ENCODE measurements around the gene CPLANE1. TPM values are rescaled to one million over a fixed set of nuclear protein-coding genes. Genes with fewer than 3 reads are reported as not detected.

The CPLANE1 gene
- total and polyA plus RNA-seq, 2 of the 4 experiments (the other 2 are of a cell fraction): 4.4 to 17.9 TPM

DNA sequence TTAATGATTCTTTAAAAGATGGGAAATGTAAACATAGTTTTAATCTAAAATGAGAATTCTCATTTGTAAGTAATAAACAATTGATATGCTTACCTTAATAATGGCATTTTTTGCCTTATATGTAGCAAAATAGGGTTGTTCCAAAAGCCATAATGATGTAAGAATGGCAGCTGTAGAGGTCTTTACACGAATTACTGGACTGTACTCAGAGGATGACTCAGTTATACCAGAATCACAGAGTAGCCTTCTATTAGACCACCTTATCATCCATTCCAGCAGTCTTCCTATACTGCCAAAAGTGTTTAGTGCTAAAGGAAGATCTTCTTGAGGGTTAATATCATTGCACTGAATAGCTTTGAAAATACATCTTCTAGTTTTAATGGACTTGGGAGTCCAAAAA is 66.5 kb downstream of the CPLANE1 start:
- BruUV-seq (replicated peaks): no TSS peak
- H2BK5ac ChIP-seq (ENCODE audit: low read depth, low read length, poor library complexity, severe bottlenecking): no peak overlapping the region
- no peak overlapping the region for H3K4me3 ChIP-seq (ENCODE audit: insufficient read depth, low read depth, low read length)
- WGBS, 2 experiments (ENCODE audit: extremely low coverage in 2 of 2, insufficient read length in 1 of 2): no CpG with 5 or more reads among the region's 1 CpG
- H3K56ac ChIP-seq (ENCODE audit: extremely low read depth, insufficient read depth, low read length): no peak overlapping the region
- H3K9me3 ChIP-seq (ENCODE audit: control insufficient read depth, insufficient read depth, low read length): no peaks in the 10 kb centered on the region
- no peak overlapping the region for H3K18ac ChIP-seq (ENCODE audit: low read depth, low read length)
- dilution Hi-C loops (cut with HindIII; ENCODE audit: low sequenced_read_pairs, unreplicated experiment) (no loop called here), intact Hi-C loops (cut with micrococcal nuclease) (no loop called here), in situ Hi-C loops (cut with MboI; ENCODE audit: low sequenced_read_pairs) (no loop called here)
- ATAC-seq (ENCODE audit: low read depth): no peak
- TF ChIP-seq BHLHE40 (IDR thresholded peaks at IDR 0.05; ENCODE audit: low read depth, low read length) (no peak), RCOR1 (IDR thresholded peaks at IDR 0.05; ENCODE audit: insufficient replicate concordance, low read length) (no peak), CEBPB (IDR thresholded peaks at IDR 0.05; ENCODE audit: low read depth, low read length) (no peak), MAFK (IDR thresholded peaks at IDR 0.05; ENCODE audit: low read depth, low read length) (no peak), FOS (IDR thresholded peaks at IDR 0.05; ENCODE audit: low read depth, low read length) (no peak), CHD1 (IDR thresholded peaks at IDR 0.05; ENCODE audit: low read depth, low read length) (no peak), MXI1 (IDR thresholded peaks at IDR 0.05; ENCODE audit: borderline replicate concordance, low read depth, low read length) (no peak), SMC3 (IDR thresholded peaks at IDR 0.05; ENCODE audit: low read depth, low read length) (no peak), NFE2L2 (IDR thresholded peaks at IDR 0.05; ENCODE audit: low read depth, low read length) (no peak), MAZ (IDR thresholded peaks at IDR 0.05; ENCODE audit: borderline replicate concordance, low read depth, low read length) (no peak)
- TF ChIP-seq, protein P1, sequence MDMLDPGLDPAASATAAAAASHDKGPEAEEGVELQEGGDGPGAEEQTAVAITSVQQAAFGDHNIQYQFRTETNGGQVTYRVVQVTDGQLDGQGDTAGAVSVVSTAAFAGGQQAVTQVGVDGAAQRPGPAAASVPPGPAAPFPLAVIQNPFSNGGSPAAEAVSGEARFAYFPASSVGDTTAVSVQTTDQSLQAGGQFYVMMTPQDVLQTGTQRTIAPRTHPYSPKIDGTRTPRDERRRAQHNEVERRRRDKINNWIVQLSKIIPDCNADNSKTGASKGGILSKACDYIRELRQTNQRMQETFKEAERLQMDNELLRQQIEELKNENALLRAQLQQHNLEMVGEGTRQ (IDR thresholded peaks at IDR 0.05; ENCODE audit: low read depth, low read length): no peak
- TF ChIP-seq, protein P2, sequence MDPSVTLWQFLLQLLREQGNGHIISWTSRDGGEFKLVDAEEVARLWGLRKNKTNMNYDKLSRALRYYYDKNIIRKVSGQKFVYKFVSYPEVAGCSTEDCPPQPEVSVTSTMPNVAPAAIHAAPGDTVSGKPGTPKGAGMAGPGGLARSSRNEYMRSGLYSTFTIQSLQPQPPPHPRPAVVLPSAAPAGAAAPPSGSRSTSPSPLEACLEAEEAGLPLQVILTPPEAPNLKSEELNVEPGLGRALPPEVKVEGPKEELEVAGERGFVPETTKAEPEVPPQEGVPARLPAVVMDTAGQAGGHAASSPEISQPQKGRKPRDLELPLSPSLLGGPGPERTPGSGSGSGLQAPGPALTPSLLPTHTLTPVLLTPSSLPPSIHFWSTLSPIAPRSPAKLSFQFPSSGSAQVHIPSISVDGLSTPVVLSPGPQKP (IDR thresholded peaks at IDR 0.05; ENCODE audit: borderline replicate concordance, low read depth, low read length): no peak
- no peaks in the 10 kb centered on the region for H4K20me1 ChIP-seq (ENCODE audit: insufficient read depth, low read length)
- no peak overlapping the region for H4K91ac ChIP-seq (ENCODE audit: insufficient read depth, low read depth, low read length)
- DNase-seq: no peak
- no peak overlapping the region for H2AK5ac ChIP-seq (ENCODE audit: low read depth, low read length)
- H3K9ac ChIP-seq (ENCODE audit: low read depth, low read length): no peak overlapping the region
- CTCF ChIA-PET: no interaction called here
- H2BK15ac ChIP-seq (ENCODE audit: low read depth, low read length): no peak overlapping the region
- no peak overlapping the region for H2AFZ ChIP-seq (replicated peaks; ENCODE audit: low read length, poor library complexity)
- H4K8ac ChIP-seq (ENCODE audit: low read depth in 2 of 2, low read length in 2 of 2): no peak overlapping the region
- H3K23ac ChIP-seq (ENCODE audit: low read depth, low read length): no peak overlapping the region
- no peaks in the 10 kb centered on the region for H3K9me1 ChIP-seq (ENCODE audit: insufficient read depth, low read length)
- H3K27me3 ChIP-seq (ENCODE audit: control insufficient read depth, insufficient read depth, low read length): no peaks in the 10 kb centered on the region
- H3K27ac ChIP-seq (ENCODE audit: insufficient read depth, low read length): no peak overlapping the region
- no peak overlapping the region for H2BK20ac ChIP-seq (ENCODE audit: low read depth, low read length)
- H3K14ac ChIP-seq (replicated peaks; ENCODE audit: low read depth, low read length): no peak overlapping the region
- no peak overlapping the region for H2AK9ac ChIP-seq (replicated peaks; ENCODE audit: low read depth, low read length, poor library complexity)
- no peak overlapping the region for H2BK120ac ChIP-seq (ENCODE audit: low read depth, low read length)
- H4K5ac ChIP-seq (ENCODE audit: low read depth, low read length): no peak overlapping the region
- H3K4me2 ChIP-seq (ENCODE audit: low read depth, low read length): no peak overlapping the region
- H3K4ac ChIP-seq (ENCODE audit: low read depth, low read length): no peak overlapping the region
- peaks cover 17% of the 10 kb centered on the region for H3K36me3 ChIP-seq (ENCODE audit: control insufficient read depth, insufficient read depth, low read length)
- POLR2A ChIA-PET (ENCODE audit: unreplicated experiment): no interaction called here
- no peaks in the 10 kb centered on the region for H3K79me1 ChIP-seq (ENCODE audit: low read depth in 1 of 2, low read length in 2 of 2)
- no peaks in the 10 kb centered on the region for H3K4me1 ChIP-seq (ENCODE audit: control insufficient read depth, insufficient read depth, low read length)
